RPMI8226 (cell line): ENCODE data around the gene RORC.
"Not testable (repeated sequence)": the region's sequence is repeated elsewhere in the genome, so short reads cannot be mapped to it uniquely, and the experiment has no call there.

Source experiments
- DNase-seq: peaks from one replicate; pipeline ENCODE4 v3.0.0-alpha.2; 2015

Gene RORC

DNA sequence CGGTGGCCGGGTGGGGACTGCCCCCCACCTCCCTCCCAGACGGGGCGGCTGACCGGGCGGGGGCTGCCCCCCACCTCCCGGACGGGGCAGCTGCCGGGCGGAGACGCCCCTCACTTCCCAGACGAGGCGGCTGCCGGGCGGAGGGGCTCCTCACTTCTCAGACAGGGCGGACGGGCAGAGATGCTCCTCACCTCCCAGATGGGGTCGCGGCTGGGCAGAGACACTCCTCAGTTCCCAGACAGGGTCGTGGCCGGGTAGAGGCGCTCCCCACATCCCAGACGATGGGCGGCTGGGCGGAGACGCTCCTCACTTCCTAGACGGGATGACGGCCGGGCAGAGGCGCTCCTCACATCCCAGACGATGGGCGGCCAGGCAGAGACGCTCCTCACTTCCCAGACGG is 62.3 kb downstream of the RORC start:
- DNase-seq = not testable (repeated sequence)

DNA sequence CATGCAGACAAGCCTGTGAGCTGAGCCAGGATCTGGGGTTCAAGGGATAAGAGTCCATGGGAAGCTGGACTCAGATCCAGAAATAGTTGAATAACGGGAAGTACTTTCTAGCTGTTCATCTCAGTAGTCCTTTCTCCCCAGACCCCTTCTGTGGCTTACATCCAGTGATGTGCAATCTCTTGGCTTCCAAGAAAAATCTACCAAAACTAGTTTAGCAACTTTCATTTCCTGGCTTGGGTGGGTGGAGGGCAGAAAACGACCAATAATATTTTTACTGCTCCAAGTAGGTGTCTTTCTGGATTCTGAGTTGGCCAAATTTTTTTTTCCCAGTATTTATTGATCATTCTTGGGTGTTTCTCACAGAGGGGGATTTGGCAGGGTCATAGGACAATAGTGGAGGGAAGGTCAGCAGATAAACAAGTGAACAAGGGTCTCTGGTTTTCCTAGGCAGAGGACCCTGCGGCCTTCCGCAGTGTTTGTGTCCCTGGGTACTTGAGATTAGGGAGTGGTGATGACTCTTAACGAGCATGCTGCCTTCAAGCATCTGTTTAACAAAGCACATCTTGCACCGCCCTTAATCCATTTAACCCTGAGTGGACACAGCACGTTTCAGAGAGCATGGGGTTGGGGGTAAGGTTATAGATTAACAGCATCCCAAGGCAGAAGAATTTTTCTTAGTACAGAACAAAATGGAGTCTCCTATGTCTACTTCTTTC is 63.1 kb downstream of the RORC start:
- not testable (repeated sequence) for DNase-seq

DNA sequence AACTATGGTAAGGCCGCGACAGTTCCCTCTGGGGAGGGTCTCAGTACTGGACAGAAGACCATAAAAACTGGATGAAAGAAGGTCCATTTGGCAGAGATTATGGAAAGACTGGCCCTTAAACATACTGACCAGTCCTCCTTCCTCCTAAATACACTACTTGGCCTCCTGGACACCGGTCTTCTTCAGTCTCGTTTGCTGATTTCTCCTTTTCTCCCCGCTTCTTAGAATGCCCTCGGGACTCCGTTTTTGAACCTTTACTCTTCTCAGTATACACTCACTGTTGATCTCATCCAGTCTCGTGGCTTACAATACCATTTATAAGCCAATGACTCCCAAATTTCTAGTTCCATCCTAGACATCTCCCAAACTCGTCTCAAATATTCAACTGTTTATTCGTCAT is 67.6 kb downstream of the RORC start:
- DNase-seq = no peak

DNA sequence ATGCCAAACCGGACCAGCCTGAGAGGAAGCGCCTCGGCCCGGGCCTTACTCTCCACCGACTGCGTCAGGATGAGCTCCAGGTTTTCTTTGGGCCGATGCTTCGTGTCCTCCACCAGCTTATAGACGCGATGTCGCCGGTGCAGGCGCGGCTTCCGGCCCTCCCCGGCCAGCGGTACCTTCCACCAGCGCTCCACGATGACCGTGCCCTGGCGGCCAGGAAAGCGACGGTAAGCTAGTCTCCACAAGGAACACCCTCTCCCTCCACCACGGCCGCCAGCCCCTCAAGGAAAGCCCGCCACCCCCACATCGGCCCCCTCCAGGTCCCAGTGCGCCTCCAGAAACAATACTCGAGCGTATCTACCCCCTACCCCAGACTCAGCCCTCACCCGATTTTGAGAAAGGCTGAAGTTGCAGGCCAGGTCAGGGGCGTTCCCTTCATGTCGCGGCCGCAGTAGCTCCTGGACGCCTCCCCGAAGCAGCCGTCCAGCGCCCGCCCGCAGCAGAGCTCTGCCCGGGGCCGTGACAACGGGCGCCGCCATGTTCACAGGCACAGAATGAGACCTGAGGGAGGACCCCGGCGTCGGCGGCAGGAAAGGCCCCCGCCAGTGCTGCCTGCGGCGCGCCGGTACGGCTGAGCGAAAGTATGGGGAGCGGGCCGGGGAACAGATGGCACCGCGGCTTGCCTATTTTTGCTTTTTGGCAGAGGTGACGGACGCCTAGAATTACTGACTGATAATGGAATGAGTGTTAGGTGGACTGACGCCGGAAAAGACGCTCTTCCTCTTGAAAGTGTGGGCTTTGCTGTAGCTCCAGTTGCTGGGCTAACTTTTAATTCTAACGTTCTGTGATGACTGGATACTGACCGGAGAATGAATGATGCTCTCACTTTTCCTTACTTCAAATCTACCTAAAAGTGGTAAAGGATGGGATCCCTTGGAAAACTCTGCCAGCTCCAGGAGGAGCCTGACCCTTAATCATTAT is 68.4 kb downstream of the RORC start, which contains the start of gene MRPL9:
TSS of gene MRPL9 (minus strand) at position 556 of the 981 bp plus-strand sequence. CDS start at position 539, 17 bp downstream.
- peak; percentile 92 for DNase-seq

DNA sequence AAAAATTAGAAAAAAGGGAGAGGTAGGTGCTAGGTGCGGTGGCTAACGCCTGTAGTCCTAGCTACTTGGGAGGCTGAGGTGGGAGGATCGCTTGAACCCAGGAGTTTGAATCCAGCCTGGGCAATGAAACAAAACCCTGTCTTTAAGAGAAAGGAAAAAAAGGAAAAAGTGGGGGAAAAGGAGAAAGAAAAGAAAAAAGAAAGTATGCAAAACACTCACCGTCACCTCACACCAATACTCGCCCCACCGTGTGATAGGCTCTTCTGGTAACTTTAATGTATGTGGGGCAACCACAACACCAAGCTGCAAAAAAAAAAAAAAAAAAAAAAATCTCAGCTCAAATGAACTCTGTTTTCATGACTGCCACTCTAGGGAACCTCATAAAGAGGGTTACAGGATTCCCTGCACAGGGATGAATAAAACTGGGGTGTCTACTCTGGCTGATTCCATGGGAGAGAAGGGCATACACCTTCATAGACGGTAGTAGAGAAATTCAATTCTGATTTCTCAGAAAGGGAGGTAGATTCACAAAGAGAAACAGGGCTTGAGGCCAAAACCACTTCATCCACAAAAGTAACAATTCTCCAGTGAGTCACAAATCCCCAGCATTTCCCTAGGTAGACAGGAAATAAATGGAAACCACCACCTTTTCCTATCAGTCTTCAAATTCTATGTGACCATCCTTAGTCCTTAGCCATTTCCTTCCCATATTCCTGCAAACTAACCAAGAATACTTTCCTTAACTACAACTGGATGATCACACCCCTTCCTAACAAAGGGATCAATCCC is 70.8 kb downstream of the RORC start:
- DNase-seq = no peak

DNA sequence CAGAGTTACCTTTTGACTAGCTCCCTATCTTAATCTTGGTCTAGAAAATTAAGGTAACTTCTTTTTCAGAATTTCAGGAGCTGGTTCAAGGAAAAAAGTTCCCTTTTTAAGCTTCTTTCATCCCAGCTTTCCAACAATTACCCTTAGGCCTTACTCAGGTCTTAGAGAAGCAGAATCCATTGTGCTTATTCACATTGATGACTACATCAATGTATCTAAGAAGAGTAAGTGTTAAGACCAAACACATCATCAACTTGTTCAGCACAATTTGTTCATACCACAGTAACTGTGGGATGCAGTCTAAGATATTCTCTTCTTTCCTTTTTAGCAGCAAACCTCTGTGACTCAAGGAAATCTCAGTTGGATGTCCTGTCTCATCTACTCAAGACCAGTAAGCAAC is 72.4 kb downstream of the RORC start:
- no peak for DNase-seq

DNA sequence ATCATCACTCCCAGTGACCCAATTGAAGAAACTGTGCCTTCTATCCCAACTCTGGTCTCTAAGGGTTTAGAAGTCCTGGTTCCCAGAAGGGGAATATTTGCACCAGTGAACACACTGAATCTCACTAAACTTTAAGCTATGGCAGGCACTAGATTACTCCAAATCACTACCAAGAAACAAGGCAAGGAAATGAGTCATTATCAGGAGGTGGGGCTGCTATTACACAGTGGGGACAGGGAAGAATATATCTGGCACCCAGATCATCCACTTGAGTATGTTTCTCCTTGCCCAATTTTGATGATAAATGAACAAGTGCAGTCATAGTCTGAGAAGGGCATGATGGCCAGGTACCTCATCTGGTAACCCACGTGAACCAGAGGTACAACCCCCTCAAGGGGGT is 75.3 kb downstream of the RORC start:
- DNase-seq = no peak
